Endothelial cell of umbilical vein (primary cell): ENCODE results near the gene EBF4. TPM values are rescaled to one million over a fixed set of nuclear protein-coding genes. Genes with fewer than 3 reads are reported as not detected.

Source experiments
- BruUV-seq: library from RNA; stranded (reverse); fragments of 400-500 nt; replicated peaks from 2 replicates; lab custom pipeline; 2021; lab: Mats Ljungman, UMichigan
- CTCF ChIA-PET: fragments of 300-600, 350-600 bp; sonication (Branson Sonifier 250); formaldehyde crosslinking; loops from one replicate; lab custom pipeline; 2021; ENCODE audit warnings: antibody characterized with exemption, inconsistent platforms; lab: Charles Lee
- POLR2A ChIA-PET: fragments of 300-600, 350-600 bp; sonication (Branson Sonifier 250); formaldehyde crosslinking; loops from one replicate; lab custom pipeline; 2021; ENCODE audit warnings: antibody characterized with exemption, inconsistent platforms; lab: Charles Lee
- DNase-seq: peaks from one replicate; pipeline ENCODE4 v3.0.0-alpha.2; 2011; ENCODE audit warnings: low read depth, low spot score
- FAIRE-seq: peaks from 2 replicates; lab custom pipeline; 2011; peaks lifted over from hg19 to GRCh38; lab: Jason Lieb, UNC
- H2AFZ ChIP-seq: 2 replicates; pipeline ENCODE4 v1.6.0; 2012; ENCODE audit warnings: low read depth, low read length, control low read depth, inconsistent platforms
- H3K27ac ChIP-seq: 2 replicates; pipeline ENCODE4 v1.5.1; 2011; ENCODE audit warnings: low read depth, mild to moderate bottlenecking, control low read depth, low read length, moderate library complexity; ENCODE audit not compliant: insufficient read depth
- H3K27me3 ChIP-seq, 2 experiments: 2 replicates each; pipeline versions ENCODE4 v1.6.0 to v1.6.1; 2011; ENCODE audit warnings: low read length in 2 of 2, mixed read lengths in 1 of 2; ENCODE audit not compliant: control insufficient read depth in 2 of 2, insufficient read depth in 2 of 2
- H3K36me3 ChIP-seq, 2 experiments: 2 replicates in 1 of 2; 3 replicates in 1 of 2; pipeline ENCODE4 v1.5.1; 2011; ENCODE audit warnings: low read length in 2 of 2, mild to moderate bottlenecking in 1 of 2, moderate library complexity in 1 of 2; ENCODE audit not compliant: control insufficient read depth in 2 of 2, insufficient read depth in 2 of 2; ENCODE audit errors: extremely low read depth in 1 of 2
- H3K4me1 ChIP-seq: 3 replicates; pipeline ENCODE4 v1.5.1; 2011; ENCODE audit warnings: mild to moderate bottlenecking, low read length; ENCODE audit not compliant: control insufficient read depth, insufficient read depth; ENCODE audit errors: extremely low read depth
- H3K4me2 ChIP-seq: 2 replicates; pipeline ENCODE4 v1.6.1; 2011; ENCODE audit warnings: low read length, control low read depth, mixed read lengths; ENCODE audit not compliant: insufficient read depth
- H3K4me3 ChIP-seq, 3 experiments: fragments of 200-600 bp in 1 of 3; sonication (generic), shearing (Covaris generic) in 1 of 3; replicated peaks in 1 of 3; 2 replicates each; pipeline ENCODE4 v1.5.1; 2011 to 2016; ENCODE audit warnings: control low read depth in 3 of 3, low read length in 3 of 3, mild to moderate bottlenecking in 2 of 3, inconsistent platforms in 1 of 3, low read depth in 1 of 3, moderate library complexity in 1 of 3; ENCODE audit not compliant: insufficient read depth in 1 of 3
- H3K79me2 ChIP-seq: 2 replicates; pipeline ENCODE4 v1.6.0; 2012; ENCODE audit warnings: low read length, inconsistent platforms; ENCODE audit not compliant: control insufficient read depth, insufficient read depth
- H3K9ac ChIP-seq: replicated peaks from 2 replicates; pipeline ENCODE3; 2011; ENCODE audit warnings: low read length, control low read depth; ENCODE audit not compliant: insufficient read depth; ENCODE audit errors: extremely low read depth
- H3K9me1 ChIP-seq: replicated peaks from 3 replicates; pipeline ENCODE4 v1.6.0; 2011; ENCODE audit warnings: mild to moderate bottlenecking, low read length; ENCODE audit not compliant: control insufficient read depth, insufficient read depth; ENCODE audit errors: extremely low read depth
- H3K9me3 ChIP-seq: replicated peaks from 2 replicates; pipeline ENCODE4 v1.5.1; 2012; ENCODE audit warnings: low read length, inconsistent platforms; ENCODE audit not compliant: control insufficient read depth, insufficient read depth
- H4K20me1 ChIP-seq: replicated peaks from 2 replicates; pipeline ENCODE3; 2011; ENCODE audit warnings: mild to moderate bottlenecking, low read length; ENCODE audit not compliant: control insufficient read depth, insufficient read depth; ENCODE audit errors: extremely low read depth
- EZH2 ChIP-seq: IDR thresholded peaks from 2 replicates; pipeline ENCODE4 v1.6.1; 2012; ENCODE audit warnings: borderline replicate concordance, low read depth, mild to moderate bottlenecking, moderate library complexity, low read length, inconsistent platforms; ENCODE audit not compliant: severe bottlenecking
- FOS ChIP-seq: IDR thresholded peaks from 2 replicates; pipeline ENCODE4 v1.6.1; 2011; ENCODE audit warnings: mild to moderate bottlenecking, low read length, moderate library complexity, borderline replicate concordance; ENCODE audit not compliant: insufficient read depth
- GATA2 ChIP-seq: IDR thresholded peaks from 2 replicates; pipeline ENCODE4 v1.7.0; 2011; ENCODE audit warnings: low read depth, mild to moderate bottlenecking, moderate library complexity, mixed read lengths, low read length; ENCODE audit not compliant: insufficient read length, insufficient read depth
- JUN ChIP-seq: IDR thresholded peaks from 2 replicates; pipeline ENCODE4 v1.6.1; 2011; ENCODE audit warnings: borderline replicate concordance, low read depth; ENCODE audit not compliant: insufficient read length, insufficient read depth
- MAX ChIP-seq: IDR thresholded peaks from 2 replicates; pipeline ENCODE4 v1.6.1; 2011; ENCODE audit not compliant: insufficient read depth, insufficient read length
- MYC ChIP-seq: IDR thresholded peaks from one replicate; pipeline ENCODE4 v1.6.1; 2011; ENCODE audit warnings: mild to moderate bottlenecking, low read depth, low read length
- POLR2A ChIP-seq: IDR thresholded peaks from 2 replicates; pipeline ENCODE4 v1.6.1; 2012; ENCODE audit warnings: low read depth, mild to moderate bottlenecking, control low read depth, low read length
- POLR2AphosphoS5 ChIP-seq: IDR thresholded peaks from 2 replicates; pipeline ENCODE4 v1.6.1; 2012; ENCODE audit warnings: low read depth, mild to moderate bottlenecking, control low read depth, low read length, moderate library complexity; ENCODE audit not compliant: insufficient read depth
- dilution Hi-C: fragments of 300-500 bp; cut with MboI; formaldehyde crosslinking; loops from one replicate; pipeline ENCODE4 v1.15.0; 2019; ENCODE audit warnings: low sequenced_read_pairs; ENCODE audit not compliant: extremely low pct_ligation_motif_present
- intact Hi-C: fragments of 100-400 bp; cut with micrococcal nuclease; formaldehyde crosslinking; loops from one replicate; pipeline ENCODE4 v1.10.0; 2022
- polyA plus RNA-seq, 4 experiments: library from polyadenylated mRNA; depleted of rRNA in 3 of 4; stranded (reverse) in 3 of 4; unstranded in 1 of 4; fragments of >200 nt; gene quantifications; 2 replicates each; pipeline versions ENCODE4 v1.2.1 to v1.2.3, GENCODE V29; 2011 to 2012; ENCODE audit warnings: missing spikeins in 1 of 4
- total RNA-seq: library from RNA; stranded (reverse); gene quantifications from 2 replicates; pipeline ENCODE4 v1.2.3, GENCODE V29; 2021
- TF ChIP-seq, protein P1 (sequence below), 2 donors: IDR thresholded peaks; 1 replicate in 1 of 2; 2 replicates in 1 of 2; pipeline ENCODE4 v1.5.1; 2011; ENCODE audit warnings: low read length in 2 of 2, mild to moderate bottlenecking in 2 of 2, moderate library complexity in 2 of 2, control low read depth in 1 of 2, inconsistent platforms in 1 of 2, low read depth in 1 of 2; ENCODE audit not compliant: insufficient read depth in 1 of 2; ENCODE audit errors: extremely low read depth in 1 of 2

Gene EBF4
- total and polyA plus RNA-seq, 2 donors (not counting 3 experiments of a cell fraction or from before 2014, with no cell fraction given) = 2.7 to 3.4 TPM

GRCh38 chr20:2746636-2747265 lies 54.2 kb downstream of the EBF4 start:
- no peak for DNase-seq
- Histone ChIP-seq H4K20me1 (no peaks in the 10 kb centered on the region), H3K4me1 (peaks cover 7% of the 10 kb centered on the region), H3K4me2 (no peak overlapping the region), H2AFZ (no peak overlapping the region), H3K79me2 (no peaks in the 10 kb centered on the region), H3K9ac (no peak overlapping the region), H3K9me1 (no peaks in the 10 kb centered on the region), H3K27me3 (peaks cover 33 to 45% of the 10 kb centered on the region in 2 experiments), H3K9me3 (no peaks in the 10 kb centered on the region), H3K27ac (no peak overlapping the region), H3K36me3 (no peaks in the 10 kb centered on the region), H3K4me3 (no peak overlapping the region)
- BruUV-seq = no TSS peak
- intact Hi-C loops (no loop called here), dilution Hi-C loops (no loop called here)
- FAIRE-seq = no peak
- POLR2A ChIA-PET = no interaction called here
- TF ChIP-seq POLR2AphosphoS5 (no peak), GATA2 (no peak), FOS (no peak), EZH2 (no peak), MAX (no peak), JUN (no peak), POLR2A (no peak), MYC (no peak)
- TF ChIP-seq, protein P1, sequence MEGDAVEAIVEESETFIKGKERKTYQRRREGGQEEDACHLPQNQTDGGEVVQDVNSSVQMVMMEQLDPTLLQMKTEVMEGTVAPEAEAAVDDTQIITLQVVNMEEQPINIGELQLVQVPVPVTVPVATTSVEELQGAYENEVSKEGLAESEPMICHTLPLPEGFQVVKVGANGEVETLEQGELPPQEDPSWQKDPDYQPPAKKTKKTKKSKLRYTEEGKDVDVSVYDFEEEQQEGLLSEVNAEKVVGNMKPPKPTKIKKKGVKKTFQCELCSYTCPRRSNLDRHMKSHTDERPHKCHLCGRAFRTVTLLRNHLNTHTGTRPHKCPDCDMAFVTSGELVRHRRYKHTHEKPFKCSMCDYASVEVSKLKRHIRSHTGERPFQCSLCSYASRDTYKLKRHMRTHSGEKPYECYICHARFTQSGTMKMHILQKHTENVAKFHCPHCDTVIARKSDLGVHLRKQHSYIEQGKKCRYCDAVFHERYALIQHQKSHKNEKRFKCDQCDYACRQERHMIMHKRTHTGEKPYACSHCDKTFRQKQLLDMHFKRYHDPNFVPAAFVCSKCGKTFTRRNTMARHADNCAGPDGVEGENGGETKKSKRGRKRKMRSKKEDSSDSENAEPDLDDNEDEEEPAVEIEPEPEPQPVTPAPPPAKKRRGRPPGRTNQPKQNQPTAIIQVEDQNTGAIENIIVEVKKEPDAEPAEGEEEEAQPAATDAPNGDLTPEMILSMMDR (IDR thresholded peaks at IDR 0.05; ENCODE audit: extremely low read depth in 1 of 2, insufficient read depth in 1 of 2, low read depth in 1 of 2, low read length in 2 of 2) = no peak
- CTCF ChIA-PET = no interaction called here
